Gastrocnemius medialis (tissue), 4 donors: Measurements from ENCODE around the gene ANKRD18A. TPM values are rescaled to one million over a fixed set of nuclear protein-coding genes. Genes with fewer than 3 reads are reported as not detected.

Source experiments
- ATAC-seq, 2 donors: fragments of 150-250 bp; one replicate each; pipeline ENCODE4 v1.9.1; 2016
- DNase-seq, 2 donors: peaks; one replicate each; pipeline ENCODE4 v3.0.0-alpha.2; 2019
- H3K27ac ChIP-seq, 4 donors: fragments of 200-600 bp; sonication (generic); 1 replicate in 1 of 4; 2 replicates in 3 of 4; pipeline ENCODE4 v1.5.1; 2016 to 2018; ENCODE audit warnings: mild to moderate bottlenecking in 2 of 4, moderate library complexity in 1 of 4
- H3K27me3 ChIP-seq, 3 donors: fragments of 200-600 bp; sonication (generic) in 2 of 3; 1 replicate in 1 of 3; 2 replicates in 2 of 3; pipeline versions ENCODE4 v1.5.1 to v1.6.0; 2016 to 2019; ENCODE audit warnings: mild to moderate bottlenecking in 1 of 3, moderate library complexity in 1 of 3
- H3K36me3 ChIP-seq, 2 donors: fragments of 200-600 bp; sonication (generic) in 1 of 2; one replicate each; pipeline ENCODE4 v1.5.1; 2017 to 2018
- H3K4me1 ChIP-seq, 2 donors: fragments of 200-600 bp; sonication (generic) in 1 of 2; one replicate each; pipeline ENCODE4 v1.5.1; 2016 to 2017; ENCODE audit warnings: mild to moderate bottlenecking in 2 of 2
- H3K4me3 ChIP-seq, 4 donors: fragments of 200-600 bp; sonication (generic) in 3 of 4; 1 replicate in 1 of 4; 2 replicates in 3 of 4; pipeline ENCODE4 v1.5.1; 2016 to 2019; ENCODE audit warnings: mild to moderate bottlenecking in 2 of 4
- H3K9me3 ChIP-seq, 3 donors: fragments of 200-600 bp; sonication (generic) in 2 of 3; 1 replicate in 1 of 3; 2 replicates in 2 of 3; pipeline ENCODE4 v1.5.1; 2016 to 2019
- POLR2A ChIP-seq, 2 donors: fragments of 450-650 bp; IDR thresholded peaks; one replicate each; pipeline ENCODE4 v1.6.1; 2017; ENCODE audit warnings: antibody characterized with exemption in 2 of 2, mild to moderate bottlenecking in 2 of 2, moderate library complexity in 2 of 2
- in situ Hi-C, 4 donors: fragments of 200-750 bp; cut with MboI; loops; one replicate each; pipeline versions ENCODE4 v1.15.0 to v1.8.0; 2017; ENCODE audit warnings: low sequenced_read_pairs in 4 of 4
- intact Hi-C: fragments of 100-400 bp; cut with DNase I; formaldehyde crosslinking; loops from one replicate; pipeline ENCODE4 v1.15.1; 2023; ENCODE audit warnings: low total_unique reads
- total RNA-seq, 4 donors: library from RNA; depleted of rRNA; stranded (reverse); fragments of >200 nt; gene quantifications; one replicate each; pipeline versions ENCODE4 v1.1.0 to v1.2.3, GENCODE V29; 2016
- TF ChIP-seq, protein P1 (sequence below), 5 experiments: fragments of 450-650 bp in 3 of 5; fragments of 200-600 bp in 2 of 5; sonication (generic) in 2 of 5; IDR thresholded peaks in 4 of 5; conservative IDR thresholded peaks in 1 of 5; 1 replicate in 4 of 5; 2 replicates in 1 of 5; pipeline ENCODE4 v1.5.1; 2016 to 2019; ENCODE audit warnings: antibody characterized with exemption in 5 of 5, mild to moderate bottlenecking in 3 of 5, moderate library complexity in 3 of 5

The ANKRD18A gene
- total RNA-seq, 4 donors from 2014 or later, result not detected

DNA sequence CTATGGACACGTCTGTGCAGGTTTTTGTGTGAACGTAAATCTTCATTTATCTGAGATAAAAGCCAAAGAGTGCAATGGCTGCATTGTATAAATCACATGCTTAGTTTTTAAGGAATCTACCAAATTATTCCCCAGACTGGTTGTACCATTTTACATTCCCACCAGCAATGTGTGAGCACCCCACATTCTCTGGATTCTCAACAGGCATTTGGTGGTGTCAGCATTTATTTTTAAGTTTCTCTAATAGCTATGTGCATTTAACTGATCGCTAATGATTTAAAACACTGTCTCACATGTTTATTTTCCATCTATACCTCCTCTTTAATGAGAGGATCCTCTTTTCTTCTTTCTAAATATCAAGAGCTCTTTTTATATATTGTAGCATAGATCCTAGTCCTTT lies 13.9 kb upstream of the ANKRD18A start:
- TF ChIP-seq, protein P1, sequence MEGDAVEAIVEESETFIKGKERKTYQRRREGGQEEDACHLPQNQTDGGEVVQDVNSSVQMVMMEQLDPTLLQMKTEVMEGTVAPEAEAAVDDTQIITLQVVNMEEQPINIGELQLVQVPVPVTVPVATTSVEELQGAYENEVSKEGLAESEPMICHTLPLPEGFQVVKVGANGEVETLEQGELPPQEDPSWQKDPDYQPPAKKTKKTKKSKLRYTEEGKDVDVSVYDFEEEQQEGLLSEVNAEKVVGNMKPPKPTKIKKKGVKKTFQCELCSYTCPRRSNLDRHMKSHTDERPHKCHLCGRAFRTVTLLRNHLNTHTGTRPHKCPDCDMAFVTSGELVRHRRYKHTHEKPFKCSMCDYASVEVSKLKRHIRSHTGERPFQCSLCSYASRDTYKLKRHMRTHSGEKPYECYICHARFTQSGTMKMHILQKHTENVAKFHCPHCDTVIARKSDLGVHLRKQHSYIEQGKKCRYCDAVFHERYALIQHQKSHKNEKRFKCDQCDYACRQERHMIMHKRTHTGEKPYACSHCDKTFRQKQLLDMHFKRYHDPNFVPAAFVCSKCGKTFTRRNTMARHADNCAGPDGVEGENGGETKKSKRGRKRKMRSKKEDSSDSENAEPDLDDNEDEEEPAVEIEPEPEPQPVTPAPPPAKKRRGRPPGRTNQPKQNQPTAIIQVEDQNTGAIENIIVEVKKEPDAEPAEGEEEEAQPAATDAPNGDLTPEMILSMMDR (IDR thresholded peaks at IDR 0.05 in 4 of 5, conservative IDR thresholded peaks at IDR 0.05 in 1 of 5), result no peak
- no peak for TF ChIP-seq POLR2A (IDR thresholded peaks at IDR 0.05)
- DNase-seq (no peak), ATAC-seq (no peak)
- H3K36me3 ChIP-seq, result no peaks in the 10 kb centered on the region
- no peaks in the 10 kb centered on the region for H3K9me3 ChIP-seq
- intact Hi-C loops, result no loop called here
- in situ Hi-C loops, result loop anchor here in 1 of 4 donors (25.0 kb wide), 1 partner anchor 103 kb away; no protein-coding TSS in a partner anchor
- no peak overlapping the region for H3K4me3 ChIP-seq
- no peaks in the 10 kb centered on the region for H3K4me1 ChIP-seq
- H3K27me3 ChIP-seq, result peaks cover 0 to 3% (median 0%) of the 10 kb centered on the region in 3 donors
- no peak overlapping the region for H3K27ac ChIP-seq

DNA sequence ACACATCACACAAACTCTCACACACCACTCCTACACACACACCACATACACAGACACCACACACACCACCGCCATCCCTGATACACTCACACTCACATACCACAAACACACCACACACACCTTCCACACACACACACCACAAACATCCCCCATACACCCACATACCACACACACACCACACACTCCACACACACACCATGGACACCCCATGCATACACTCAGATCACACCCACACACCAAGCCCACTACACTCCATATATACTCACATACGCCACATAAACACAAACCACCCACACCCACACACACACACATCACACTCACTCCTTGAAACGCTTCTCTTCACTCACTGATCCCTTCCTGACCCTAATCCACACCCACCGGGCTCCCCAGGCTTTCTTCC lies 9.1 kb upstream of the ANKRD18A start:
- Histone ChIP-seq H3K4me3 (no peak overlapping the region), H3K9me3 (no peaks in the 10 kb centered on the region), H3K27me3 (peaks cover 0 to 13% (median 1%) of the 10 kb centered on the region in 3 donors), H3K27ac (no peak overlapping the region), H3K4me1 (no peaks in the 10 kb centered on the region), H3K36me3 (no peaks in the 10 kb centered on the region)
- intact Hi-C loops, result no loop called here
- TF ChIP-seq, protein P1 (IDR thresholded peaks at IDR 0.05 in 4 of 5, conservative IDR thresholded peaks at IDR 0.05 in 1 of 5), result no peak
- ATAC-seq (no peak), DNase-seq (no peak)
- in situ Hi-C loops, result loop anchor here in 1 of 4 donors (25.0 kb wide), 1 partner anchor 108 kb away; no protein-coding TSS in a partner anchor

DNA sequence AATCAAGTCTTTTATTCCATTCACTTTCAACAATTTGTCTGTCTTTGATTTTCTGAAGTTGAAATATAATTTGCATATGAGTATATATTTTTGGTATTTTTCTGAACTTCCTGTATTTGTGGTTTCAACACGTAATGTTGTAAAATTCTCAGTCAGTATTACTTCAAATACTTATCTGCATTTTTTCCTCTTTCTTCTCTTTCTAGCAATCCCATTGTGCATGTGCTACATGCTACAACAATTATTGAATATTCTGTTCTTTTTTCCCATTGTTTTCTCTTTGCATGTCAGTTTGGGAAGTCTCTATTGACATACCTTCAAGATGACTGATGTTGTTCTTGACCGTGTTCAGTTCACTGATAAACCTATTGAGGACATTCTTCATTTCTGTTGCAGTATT lies 5.6 kb upstream of the ANKRD18A start:
- no peaks in the 10 kb centered on the region for H3K36me3 ChIP-seq
- intact Hi-C loops (no loop called here), in situ Hi-C loops (loop anchor here in 1 of 4 donors (25.0 kb wide), 1 partner anchor 111 kb away; no protein-coding TSS in a partner anchor)
- peak overlapping the region in 1 of 4 donors; percentile 6 for H3K4me3 ChIP-seq
- H3K4me1 ChIP-seq, result peaks cover 0 to 7% of the 10 kb centered on the region in 2 donors
- DNase-seq (no peak), ATAC-seq (no peak)
- H3K9me3 ChIP-seq, result peaks cover 0 to 11% (median 0%) of the 10 kb centered on the region in 3 donors
- H3K27me3 ChIP-seq, result peaks cover 24 to 46% (median 28%) of the 10 kb centered on the region in 3 donors
- TF ChIP-seq, protein P1 (IDR thresholded peaks at IDR 0.05 in 4 of 5, conservative IDR thresholded peaks at IDR 0.05 in 1 of 5), result no peak
- TF ChIP-seq POLR2A (IDR thresholded peaks at IDR 0.05), result no peak
- no peak overlapping the region for H3K27ac ChIP-seq

DNA sequence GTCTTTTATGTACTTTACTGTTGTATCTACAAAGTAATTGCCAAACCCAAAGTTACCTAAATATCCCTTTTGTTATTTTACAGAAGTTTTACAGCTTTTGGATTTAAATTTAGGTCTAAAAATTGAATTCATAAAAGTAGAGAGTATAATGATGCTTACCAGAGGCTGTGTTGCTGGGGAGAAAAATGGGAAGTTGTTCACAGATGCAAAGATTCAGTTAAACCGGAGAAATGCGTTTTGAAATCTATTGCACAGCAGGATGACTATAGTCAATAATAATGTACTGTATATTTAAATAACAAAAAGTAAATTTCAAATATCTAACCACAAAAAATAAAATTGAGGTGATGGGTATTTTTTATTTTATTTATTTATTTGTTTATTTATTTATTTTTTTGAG lies 2.6 kb upstream of the ANKRD18A start:
- ATAC-seq (no peak), DNase-seq (no peak)
- no peak overlapping the region for H3K27ac ChIP-seq
- peaks cover 0 to 11% (median 0%) of the 10 kb centered on the region in 3 donors for H3K9me3 ChIP-seq
- peaks cover 0 to 7% of the 10 kb centered on the region in 2 donors for H3K4me1 ChIP-seq
- no peak overlapping the region for H3K4me3 ChIP-seq
- TF ChIP-seq POLR2A (IDR thresholded peaks at IDR 0.05), result no peak
- TF ChIP-seq, protein P1 (IDR thresholded peaks at IDR 0.05 in 4 of 5, conservative IDR thresholded peaks at IDR 0.05 in 1 of 5), result no peak
- in situ Hi-C loops (no loop called here), intact Hi-C loops (no loop called here)
- no peaks in the 10 kb centered on the region for H3K36me3 ChIP-seq
- H3K27me3 ChIP-seq, result peaks cover 45 to 68% (median 50%) of the 10 kb centered on the region in 3 donors

DNA sequence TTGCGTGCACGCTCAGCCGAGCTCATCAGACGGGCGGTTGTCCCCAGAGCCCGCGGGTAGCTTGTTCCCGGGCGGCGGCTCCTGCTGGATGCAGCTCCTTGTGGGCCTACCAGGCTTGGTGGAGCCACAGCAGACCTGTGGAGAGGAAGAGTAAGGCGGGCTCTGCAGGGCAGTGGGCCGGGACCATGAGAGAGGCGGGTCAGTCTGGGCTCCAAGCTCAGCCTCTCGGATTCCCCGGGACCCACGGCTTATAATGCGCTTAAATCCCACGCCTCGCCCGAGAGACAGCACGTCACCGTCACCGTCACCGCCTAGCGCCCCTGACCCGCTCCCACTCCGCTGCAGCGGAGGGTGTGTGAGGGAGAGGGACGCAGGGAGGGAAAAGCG lies 1.9 kb upstream of the ANKRD18A start:
- H3K9me3 ChIP-seq, result peaks cover 0 to 11% (median 0%) of the 10 kb centered on the region in 3 donors
- DNase-seq, result no peak
- intact Hi-C loops (no loop called here), in situ Hi-C loops (no loop called here)
- peaks cover 0 to 7% of the 10 kb centered on the region in 2 donors for H3K4me1 ChIP-seq
- H3K27ac ChIP-seq, result no peak overlapping the region
- TF ChIP-seq, protein P1 (IDR thresholded peaks at IDR 0.05 in 4 of 5, conservative IDR thresholded peaks at IDR 0.05 in 1 of 5), result no peak
- no peak for TF ChIP-seq POLR2A (IDR thresholded peaks at IDR 0.05)
- peaks cover 45 to 68% (median 50%) of the 10 kb centered on the region in 3 donors for H3K27me3 ChIP-seq
- H3K4me3 ChIP-seq, result peak overlapping the region in 1 of 4 donors; percentile 34
- no peak for ATAC-seq
- H3K36me3 ChIP-seq, result no peaks in the 10 kb centered on the region
